ENCODE measurements around the gene CYP3A5.

CYP3A5 gene

GRCh38 chr7:99622596-99622995, 57.2 kb downstream of the CYP3A5 start:
- peaks cover 70% of the 10 kb centered on the region for H3K36me3 ChIP-seq (replicated peaks)
- H3K4me3 ChIP-seq (ENCODE audit: low read depth, low read length): no peak overlapping the region
- H3K27ac ChIP-seq: no peak overlapping the region
- in situ Hi-C loops (cut with HindIII; ENCODE audit: low pct_ligation_motif_present, low sequenced_read_pairs): no loop called here
- no peak for TF ChIP-seq CTCF (IDR thresholded peaks at IDR 0.05; ENCODE audit: low read depth, low read length, missing control alignments)
- no peaks in the 10 kb centered on the region for H3K27me3 ChIP-seq (replicated peaks)
- no peak for DNase-seq

GRCh38 chr7:99621271-99621670, 58.5 kb downstream of the CYP3A5 start:
- H3K27me3 ChIP-seq (replicated peaks): no peaks in the 10 kb centered on the region
- H3K4me3 ChIP-seq (ENCODE audit: low read depth, low read length): no peak overlapping the region
- H3K27ac ChIP-seq: no peak overlapping the region
- H3K36me3 ChIP-seq (replicated peaks): peaks cover 58% of the 10 kb centered on the region
- in situ Hi-C loops (cut with HindIII; ENCODE audit: low pct_ligation_motif_present, low sequenced_read_pairs): no loop called here
- no peak for DNase-seq
- no peak for TF ChIP-seq CTCF (IDR thresholded peaks at IDR 0.05; ENCODE audit: low read depth, low read length, missing control alignments)

GRCh38 chr7:99619571-99620130, 60.1 kb downstream of the CYP3A5 start:
- no peak overlapping the region for H3K4me3 ChIP-seq (ENCODE audit: low read depth, low read length)
- H3K27ac ChIP-seq: no peak overlapping the region
- in situ Hi-C loops (cut with HindIII; ENCODE audit: low pct_ligation_motif_present, low sequenced_read_pairs): no loop called here
- no peak for DNase-seq
- no peaks in the 10 kb centered on the region for H3K27me3 ChIP-seq (replicated peaks)
- peaks cover 44% of the 10 kb centered on the region for H3K36me3 ChIP-seq (replicated peaks)
- no peak for TF ChIP-seq CTCF (IDR thresholded peaks at IDR 0.05; ENCODE audit: low read depth, low read length, missing control alignments)

GRCh38 chr7:99618726-99619125, 61.1 kb downstream of the CYP3A5 start:
- no peak for TF ChIP-seq CTCF (IDR thresholded peaks at IDR 0.05; ENCODE audit: low read depth, low read length, missing control alignments)
- peak; percentile 6 for DNase-seq
- Histone ChIP-seq H3K27me3 (replicated peaks) (no peaks in the 10 kb centered on the region), H3K36me3 (replicated peaks) (peaks cover 35% of the 10 kb centered on the region), H3K4me3 (ENCODE audit: low read depth, low read length) (no peak overlapping the region), H3K27ac (no peak overlapping the region)
- in situ Hi-C loops (cut with HindIII; ENCODE audit: low pct_ligation_motif_present, low sequenced_read_pairs): no loop called here

- DNase-seq: no peak
- in situ Hi-C loops (cut with HindIII; ENCODE audit: low pct_ligation_motif_present, low sequenced_read_pairs): no loop called here
- no peak for TF ChIP-seq CTCF (IDR thresholded peaks at IDR 0.05; ENCODE audit: low read depth, low read length, missing control alignments)
- H3K27me3 ChIP-seq (replicated peaks): no peaks in the 10 kb centered on the region
- peak overlapping the region; percentile 94 for H3K4me3 ChIP-seq (ENCODE audit: low read depth, low read length)
- H3K27ac ChIP-seq: peak overlapping the region; percentile 47
- peaks cover 21% of the 10 kb centered on the region for H3K36me3 ChIP-seq (replicated peaks)
Measured at GRCh38 chr7:99617192-99617781, 62.5 kb downstream of the CYP3A5 start.

All from brain microvascular endothelial cell (primary cell).